GM21528 (cell line): Measurements from ENCODE around the gene TAX1BP1.
"Not testable (repeated sequence)": the region's sequence is repeated elsewhere in the genome, so short reads cannot be mapped to it uniquely, and the experiment has no call there.

Experiments used
- ATAC-seq: cut with Tn5 transposase; IDR thresholded peaks from one replicate; pipeline ENCODE4 v1.9.1; 2021; ENCODE audit warnings: mild to moderate bottlenecking, moderate library complexity; ENCODE audit not compliant: unreplicated experiment, low FRiP score

Gene TAX1BP1

GRCh38 chr7:27737178-27737577, 2.8 kb upstream of the TAX1BP1 start:
- no peak for ATAC-seq

- ATAC-seq, result no peak
These were observed 2.3 kb upstream of the TAX1BP1 start for GRCh38 chr7:27737616-27738015.

- ATAC-seq, result peak; percentile 45
These were observed 557 bp upstream of the TAX1BP1 start for GRCh38 chr7:27739301-27739908.

- ATAC-seq, result peak; percentile 79
These were observed 606 bp downstream of the TAX1BP1 start for GRCh38 chr7:27740449-27741086.

- not testable (repeated sequence) for ATAC-seq
These were observed 2.2 kb downstream of the TAX1BP1 start for GRCh38 chr7:27742091-27742710.

- no peak for ATAC-seq
These were observed 5.2 kb downstream of the TAX1BP1 start for GRCh38 chr7:27745064-27745583.

- ATAC-seq, result no peak
These were observed 6.5 kb downstream of the TAX1BP1 start for GRCh38 chr7:27746486-27746885.

GRCh38 chr7:27746978-27747377, 7.0 kb downstream of the TAX1BP1 start:
- no peak for ATAC-seq

- no peak for ATAC-seq
These were observed 7.8 kb downstream of the TAX1BP1 start for GRCh38 chr7:27747589-27748368.

GRCh38 chr7:27750316-27750715, 10.4 kb downstream of the TAX1BP1 start:
- no peak for ATAC-seq

- ATAC-seq, result no peak
These were observed 12.1 kb downstream of the TAX1BP1 start for GRCh38 chr7:27751888-27752660.

- ATAC-seq, result no peak
These were observed 13.9 kb downstream of the TAX1BP1 start for GRCh38 chr7:27753863-27754262.

GRCh38 chr7:27756298-27756697, 16.3 kb downstream of the TAX1BP1 start:
- no peak for ATAC-seq

- no peak for ATAC-seq
These were observed 19.5 kb downstream of the TAX1BP1 start for GRCh38 chr7:27759491-27759890.

GRCh38 chr7:27762062-27762461, 22.1 kb downstream of the TAX1BP1 start:
- ATAC-seq, result no peak

GRCh38 chr7:27763983-27764508, 24.1 kb downstream of the TAX1BP1 start:
- no peak for ATAC-seq

GRCh38 chr7:27765841-27766240, 25.9 kb downstream of the TAX1BP1 start:
- no peak for ATAC-seq

GRCh38 chr7:27767374-27767773, 27.4 kb downstream of the TAX1BP1 start:
- ATAC-seq, result no peak

GRCh38 chr7:27771111-27771510, 31.1 kb downstream of the TAX1BP1 start:
- no peak for ATAC-seq

- ATAC-seq, result no peak
These were observed 34.9 kb downstream of the TAX1BP1 start for GRCh38 chr7:27774717-27775328.
